Stomach (tissue), 19 donors: Measurements from ENCODE around the gene MT2A. TPM values are rescaled to one million over a fixed set of nuclear protein-coding genes. Genes with fewer than 3 reads are reported as not detected.

Experiments
- DNase-seq, 2 donors: peaks; one replicate each; pipeline versions ENCODE4 v3.0.0 to v3.0.0-alpha.2; 2013 to 2019
- H3K27ac ChIP-seq, 5 donors: fragments of 200-600 bp in 4 of 5; sonication (generic) in 4 of 5; one replicate each; pipeline ENCODE4 v1.5.1; 2013 to 2019; ENCODE audit warnings: mild to moderate bottlenecking in 1 of 5, moderate library complexity in 1 of 5
- H3K27me3 ChIP-seq, 3 donors: fragments of 200-600 bp; sonication (generic); one replicate each; pipeline ENCODE4 v1.5.1; 2017 to 2019; ENCODE audit warnings: mixed run types in 1 of 3
- H3K36me3 ChIP-seq, 4 donors: fragments of 200-600 bp; sonication (generic); 1 replicate in 3 of 4; 2 replicates in 1 of 4; pipeline ENCODE4 v1.5.1; 2016 to 2019
- H3K4me1 ChIP-seq, 4 donors: fragments of 200-600 bp; sonication (generic); one replicate each; pipeline ENCODE4 v1.5.1; 2016 to 2019
- H3K4me3 ChIP-seq, 4 donors: fragments of 200-600 bp; sonication (generic) in 3 of 4; one replicate each; pipeline ENCODE4 v1.5.1; 2016 to 2019; ENCODE audit warnings: mild to moderate bottlenecking in 1 of 4
- H3K9me3 ChIP-seq, 4 donors: fragments of 200-600 bp; sonication (generic); one replicate each; pipeline ENCODE4 v1.5.1; 2016 to 2019
- CTCF ChIP-seq, 7 experiments: fragments of 450-650 bp in 4 of 7; fragments of 200-600 bp in 3 of 7; sonication (generic) in 3 of 7; IDR thresholded peaks; one replicate each; pipeline ENCODE4 v1.5.1; 2016 to 2019; ENCODE audit warnings: antibody characterized with exemption in 7 of 7, control low read depth in 2 of 7, mild to moderate bottlenecking in 1 of 7
- EP300 ChIP-seq: sonication (generic); formaldehyde crosslinking; IDR thresholded peaks from one replicate; pipeline ENCODE4 v1.6.1; 2017; ENCODE audit warnings: antibody characterized with exemption
- POLR2A ChIP-seq, 4 donors: fragments of 450-650 bp; IDR thresholded peaks; one replicate each; pipeline ENCODE4 v1.6.1; 2016; ENCODE audit warnings: antibody characterized with exemption in 4 of 4, control low read depth in 2 of 4, mild to moderate bottlenecking in 1 of 4, moderate library complexity in 1 of 4
- POLR2AphosphoS5 ChIP-seq, 3 donors: sonication (generic); formaldehyde crosslinking; IDR thresholded peaks; one replicate each; pipeline ENCODE4 v1.6.1; 2016; ENCODE audit warnings: antibody characterized with exemption in 3 of 3
- WGBS, 5 donors: extraction: QIAGEN DNeasy Blood & Tissue Kit in 3 of 5; methylation state at CpG; one replicate each; pipeline versions ENCODE4 v1.1.5 to v1.1.7; 2013 to 2018; 5-methylcytosine and 5-hydroxymethylcytosine counted together
- intact Hi-C: fragments of 100-400 bp; cut with DNase I; formaldehyde crosslinking; loops from one replicate; pipeline ENCODE4 v1.15.1; 2023; ENCODE audit warnings: low total_unique reads
- long read RNA-seq, 10 donors: transcript quantifications; one replicate each; lab custom pipeline, GENCODE V29; 2026
- polyA plus RNA-seq, 3 donors: library from polyadenylated mRNA; stranded (reverse); fragments of 200-250 nt; gene quantifications; one replicate each; pipeline ENCODE4 v1.2.3, GENCODE V29; 2013
- total RNA-seq, 5 donors: library from RNA; depleted of rRNA; stranded (reverse); fragments of >200 nt; gene quantifications; one replicate each; pipeline versions ENCODE4 v1.1.0 to v1.2.3, GENCODE V29; 2014 to 2016
- donor health status: healthy with polysubstance abuse.
- donor health status: Bipolar disorder and iron deficiency.
- donor health status: healthy.

Gene MT2A
- total RNA-seq (100 to 1,000 TPM in 3 of 5 donors, 10 to 100 TPM in 2; 38.8 to 291 (median 111) TPM), polyA plus RNA-seq (1,000 to 10,000 TPM in 2 of 3 donors, 100 to 1,000 TPM in 1; 949 to 1,839 (median 1,778) TPM)
- long read RNA-seq, donor 1, transcript MT2A-201 (3 exons, 786 nt), result major isoform, 90 of 500 reads
- long read RNA-seq, donor 1, transcript MT2A-203 (1 exons, 903 nt), result minor isoform, 18 of 500 reads
- long read RNA-seq, donor 1, partial matches to known transcripts, result 168 of 500 reads
- long read RNA-seq, donor 1, other reads (novel, unspliced or antisense), result 223 of 500 reads
- long read RNA-seq, donor 2, transcript MT2A-201 (3 exons, 786 nt), result major isoform, 31 of 52 reads
- long read RNA-seq, donor 2, partial matches to known transcripts, result 0 of 52 reads
- long read RNA-seq, donor 2, other reads (novel, unspliced or antisense), result 20 of 52 reads
- long read RNA-seq, donor 3, transcript MT2A-201 (3 exons, 786 nt), result major isoform, 25 of 29 reads
- long read RNA-seq, donor 3, partial matches to known transcripts, result 0 of 29 reads
- long read RNA-seq, donor 3, other reads (novel, unspliced or antisense), result 0 of 29 reads
- long read RNA-seq, donor 4, transcript MT2A-201 (3 exons, 786 nt), result major isoform, 5 of 6 reads
- long read RNA-seq, donor 4, partial matches to known transcripts, result 0 of 6 reads
- long read RNA-seq, donor 4, other reads (novel, unspliced or antisense), result 0 of 6 reads
- long read RNA-seq, donor 5, transcript MT2A-203 (1 exons, 903 nt), result minor isoform, 8 of 79 reads
- long read RNA-seq, donor 5, transcript MT2A-201 (3 exons, 786 nt), result major isoform, 52 of 79 reads
- long read RNA-seq, donor 5, partial matches to known transcripts, result 19 of 79 reads
- long read RNA-seq, donor 5, other reads (novel, unspliced or antisense), result 0 of 79 reads
- long read RNA-seq, donor 6, transcript MT2A-204 (2 exons, 688 nt), result minor isoform, 5 of 78 reads
- long read RNA-seq, donor 6, transcript MT2A-203 (1 exons, 903 nt), result minor isoform, 10 of 78 reads
- long read RNA-seq, donor 6, transcript MT2A-201 (3 exons, 786 nt), result major isoform, 61 of 78 reads
- long read RNA-seq, donor 6, partial matches to known transcripts, result 0 of 78 reads
- long read RNA-seq, donor 6, other reads (novel, unspliced or antisense), result 0 of 78 reads
- long read RNA-seq, donor 7, transcript MT2A-201 (3 exons, 786 nt), result major isoform, 146 of 699 reads
- long read RNA-seq, donor 7, transcript MT2A-204 (2 exons, 688 nt), result minor isoform, 5 of 699 reads
- long read RNA-seq, donor 7, transcript MT2A-203 (1 exons, 903 nt), result minor isoform, 43 of 699 reads
- long read RNA-seq, donor 7, partial matches to known transcripts, result 71 of 699 reads
- long read RNA-seq, donor 7, other reads (novel, unspliced or antisense), result 431 of 699 reads
- long read RNA-seq, donor 8, transcript MT2A-201 (3 exons, 786 nt), result major isoform, 46 of 89 reads
- long read RNA-seq, donor 8, transcript MT2A-203 (1 exons, 903 nt), result minor isoform, 13 of 89 reads
- long read RNA-seq, donor 8, partial matches to known transcripts, result 0 of 89 reads
- long read RNA-seq, donor 8, other reads (novel, unspliced or antisense), result 29 of 89 reads
- long read RNA-seq, donor 9, transcript MT2A-203 (1 exons, 903 nt), result minor isoform, 16 of 74 reads
- long read RNA-seq, donor 9, transcript MT2A-201 (3 exons, 786 nt), result major isoform, 37 of 74 reads
- long read RNA-seq, donor 9, partial matches to known transcripts, result 14 of 74 reads
- long read RNA-seq, donor 9, other reads (novel, unspliced or antisense), result 6 of 74 reads
- long read RNA-seq, donor 10, transcript MT2A-201 (3 exons, 786 nt), result major isoform, 90 of 470 reads
- long read RNA-seq, donor 10, transcript MT2A-203 (1 exons, 903 nt), result minor isoform, 27 of 470 reads
- long read RNA-seq, donor 10, partial matches to known transcripts, result 139 of 470 reads
- long read RNA-seq, donor 10, other reads (novel, unspliced or antisense), result 212 of 470 reads

- peaks cover 35 to 57% (median 51%) of the 10 kb centered on the region in 4 donors for H3K4me1 ChIP-seq
- intact Hi-C loops, result no loop called here
Observed at GRCh38 chr16:56608043-56608875, at the start of gene MT2A. Gene MT2A (plus strand): TSS chr16:56608584. CDS start chr16:56608656, 72 bp downstream.

GRCh38 chr16:56559109-56559508 is 49.3 kb upstream of the MT2A start:
- H3K27ac ChIP-seq, result no peak overlapping the region
- H3K4me3 ChIP-seq, result no peak overlapping the region
- no peaks in the 10 kb centered on the region for H3K4me1 ChIP-seq
- H3K9me3 ChIP-seq, result no peaks in the 10 kb centered on the region
- intact Hi-C loops, result no loop called here
- WGBS, 5 donors, result 80 to 92% (median 88%) methylated on average over 4 of the region's 4 CpGs
- no peak for DNase-seq
- H3K36me3 ChIP-seq, result no peaks in the 10 kb centered on the region
- TF ChIP-seq POLR2A (IDR thresholded peaks at IDR 0.05) (no peak), EP300 (no peak), CTCF (IDR thresholded peaks at IDR 0.05) (no peak)
- H3K27me3 ChIP-seq, result peaks cover 0 to 29% (median 0%) of the 10 kb centered on the region in 3 donors

More at GRCh38 chr16:56608043-56608875, at the start of gene MT2A:
- H3K4me3 ChIP-seq, result peak within 1 kb of the TSS; percentile 58 to 78 (median 66)
- H3K9me3 ChIP-seq, result no peaks in the 10 kb centered on the region
- no peaks in the 10 kb centered on the region for H3K36me3 ChIP-seq
- 5 to 18% (median 7%) methylated on average over 16 to 62 of the region's 62 CpGs for WGBS, 5 donors
- DNase-seq, result peak; percentile 97 to 98
- peak; percentile 94 for TF ChIP-seq EP300
- TF ChIP-seq POLR2AphosphoS5 (IDR thresholded peaks at IDR 0.05), result peak; percentile 84 to 98 (median 97)
- TF ChIP-seq CTCF (IDR thresholded peaks at IDR 0.05), result no peak
- peak in 1 of 4 donors; percentile 61 for TF ChIP-seq POLR2A (IDR thresholded peaks at IDR 0.05)
- peak within 1 kb of the TSS; percentile 88 to 96 (median 92) for H3K27ac ChIP-seq
- H3K27me3 ChIP-seq, result no peaks in the 10 kb centered on the region

- Histone ChIP-seq H3K27ac (no peak overlapping the region), H3K4me1 (no peaks in the 10 kb centered on the region), H3K27me3 (peaks cover 0 to 30% (median 0%) of the 10 kb centered on the region in 3 donors), H3K36me3 (no peaks in the 10 kb centered on the region), H3K9me3 (no peaks in the 10 kb centered on the region), H3K4me3 (no peak overlapping the region)
- DNase-seq, result no peak
- no peak for TF ChIP-seq CTCF (IDR thresholded peaks at IDR 0.05)
- intact Hi-C loops, result no loop called here
- WGBS, 5 donors, result 5 to 42% (median 15%) methylated on average over 1 of the region's 1 CpG
Observed at GRCh38 chr16:56560447-56560846, 47.9 kb upstream of the MT2A start.
